Measurements from ENCODE around the gene TANC1. TPM values are rescaled to one million over a fixed set of nuclear protein-coding genes. Genes with fewer than 3 reads are reported as not detected.

The TANC1 gene
- total RNA-seq, 1 experiment from 2014 or later, result 2.5 TPM

DNA sequence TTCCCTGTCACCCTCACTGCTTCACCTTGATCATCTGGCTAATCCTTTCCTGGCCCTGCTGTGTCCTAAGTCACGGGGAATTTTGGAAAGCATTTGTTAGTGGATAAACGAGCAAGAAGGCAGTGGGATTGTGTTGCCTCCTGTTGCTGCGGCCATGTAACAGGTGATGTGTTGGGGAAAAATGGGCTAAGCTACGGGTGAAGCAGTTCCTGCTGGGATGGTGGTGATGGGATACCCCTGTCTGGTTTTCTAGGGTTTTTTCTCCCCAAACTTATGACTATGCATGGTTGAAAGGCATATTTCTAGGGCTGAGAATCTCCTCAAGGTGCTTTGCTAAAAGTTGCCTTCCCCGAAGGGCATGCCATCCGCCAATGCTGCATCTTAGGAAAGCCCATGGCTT is 249.9 kb downstream of the TANC1 start:
- H3K4me2 ChIP-seq (ENCODE audit: insufficient read depth, insufficient read length, low read length), result no peak overlapping the region
- no peak overlapping the region for H3K23ac ChIP-seq (ENCODE audit: insufficient read length, low read depth, low read length)
- H4K91ac ChIP-seq (ENCODE audit: insufficient read length, low read depth, low read length), result no peak overlapping the region
- H3K4ac ChIP-seq (ENCODE audit: low read depth, low read length), result no peak overlapping the region
- H3K56ac ChIP-seq (ENCODE audit: insufficient read length, low read depth, low read length), result no peak overlapping the region
- no peak overlapping the region for H2BK20ac ChIP-seq (ENCODE audit: low read depth, low read length, poor library complexity, severe bottlenecking)
- no peak overlapping the region for H4K8ac ChIP-seq (replicated peaks; ENCODE audit: insufficient read length, low read depth, low read length)
- H3K23me2 ChIP-seq (ENCODE audit: insufficient read length, low read depth, low read length, poor library complexity, severe bottlenecking), result no peaks in the 10 kb centered on the region
- no peak overlapping the region for H2BK120ac ChIP-seq (ENCODE audit: low read depth, low read length, poor library complexity, severe bottlenecking)
- H4K20me1 ChIP-seq (ENCODE audit: control insufficient read depth, insufficient read depth, insufficient read length), result no peaks in the 10 kb centered on the region
- no peaks in the 10 kb centered on the region for H3K79me2 ChIP-seq (ENCODE audit: insufficient read depth, low read length)
- no peaks in the 10 kb centered on the region for H3K4me1 ChIP-seq (ENCODE audit: insufficient read depth, low read length)
- H2BK5ac ChIP-seq (ENCODE audit: insufficient read length, low read length), result no peak overlapping the region
- H4K5ac ChIP-seq (ENCODE audit: insufficient read length, low read depth, low read length), result no peak overlapping the region
- no peaks in the 10 kb centered on the region for H3K79me1 ChIP-seq (ENCODE audit: insufficient read depth, low read depth, low read length, poor library complexity, severe bottlenecking)
- H3K4me3 Mint-ChIP-seq, result no peak overlapping the region
- H3K14ac ChIP-seq (ENCODE audit: insufficient read depth, low read length), result no peak overlapping the region
- H3K18ac ChIP-seq (ENCODE audit: insufficient read length, low read depth, low read length), result no peak overlapping the region
- no peaks in the 10 kb centered on the region for H3K4me1 Mint-ChIP-seq
- H3K27me3 ChIP-seq (ENCODE audit: insufficient read depth, low read length), result peaks cover 26% of the 10 kb centered on the region; the same call in 1 of the 2 replicates
- H3K9ac ChIP-seq (ENCODE audit: extremely low read depth, insufficient read length, low read length), result no peak overlapping the region
- no peak overlapping the region for H2AFZ ChIP-seq (ENCODE audit: low read length)
- no peak overlapping the region for H2BK15ac ChIP-seq (ENCODE audit: low read depth, low read length)
- no peak for DNase-seq
- H3K27me3 Mint-ChIP-seq (ENCODE audit: low read depth), result peaks cover 45% of the 10 kb centered on the region
- H3K27ac Mint-ChIP-seq, result no peak overlapping the region
- no peak overlapping the region for H2AK5ac ChIP-seq (ENCODE audit: insufficient read length, low read length)
- no peaks in the 10 kb centered on the region for H3K9me3 ChIP-seq (ENCODE audit: control insufficient read depth, low read depth, low read length)
- TF ChIP-seq, protein P1, sequence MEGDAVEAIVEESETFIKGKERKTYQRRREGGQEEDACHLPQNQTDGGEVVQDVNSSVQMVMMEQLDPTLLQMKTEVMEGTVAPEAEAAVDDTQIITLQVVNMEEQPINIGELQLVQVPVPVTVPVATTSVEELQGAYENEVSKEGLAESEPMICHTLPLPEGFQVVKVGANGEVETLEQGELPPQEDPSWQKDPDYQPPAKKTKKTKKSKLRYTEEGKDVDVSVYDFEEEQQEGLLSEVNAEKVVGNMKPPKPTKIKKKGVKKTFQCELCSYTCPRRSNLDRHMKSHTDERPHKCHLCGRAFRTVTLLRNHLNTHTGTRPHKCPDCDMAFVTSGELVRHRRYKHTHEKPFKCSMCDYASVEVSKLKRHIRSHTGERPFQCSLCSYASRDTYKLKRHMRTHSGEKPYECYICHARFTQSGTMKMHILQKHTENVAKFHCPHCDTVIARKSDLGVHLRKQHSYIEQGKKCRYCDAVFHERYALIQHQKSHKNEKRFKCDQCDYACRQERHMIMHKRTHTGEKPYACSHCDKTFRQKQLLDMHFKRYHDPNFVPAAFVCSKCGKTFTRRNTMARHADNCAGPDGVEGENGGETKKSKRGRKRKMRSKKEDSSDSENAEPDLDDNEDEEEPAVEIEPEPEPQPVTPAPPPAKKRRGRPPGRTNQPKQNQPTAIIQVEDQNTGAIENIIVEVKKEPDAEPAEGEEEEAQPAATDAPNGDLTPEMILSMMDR (conservative IDR thresholded peaks at IDR 0.05), result no peak
- no peaks in the 10 kb centered on the region for H3K9me3 Mint-ChIP-seq
- WGBS (ENCODE audit: extremely low coverage, insufficient read length, low lambda C conversion rate), result no CpG with 5 or more reads among the region's 6 CpGs
- peaks cover 0 to 3% (median 0%) of the 10 kb centered on the region in 3 experiments; a peak in 2 of 7 replicates for H3K36me3 Mint-ChIP-seq (ENCODE audit: insufficient read depth in 1 of 3, low read depth in 3 of 3)
- H3K27ac ChIP-seq (ENCODE audit: insufficient read length, low read depth, low read length), result no peak overlapping the region
- no peak overlapping the region for H3T11ph ChIP-seq (ENCODE audit: low read length)
- H2BK12ac ChIP-seq (ENCODE audit: insufficient read length, low read depth, low read length), result no peak overlapping the region
